Measurements from ENCODE around the gene SLC6A4.
"Not testable (repeated sequence)": the region's sequence is repeated elsewhere in the genome, so short reads cannot be mapped to it uniquely, and the experiment has no call there.

SLC6A4 gene

GRCh38 chr17:30234296-30234695, 1.2 kb downstream of the SLC6A4 start:
- TF ChIP-seq CTCF (IDR thresholded peaks at IDR 0.05; ENCODE audit: low read depth, low read length), result no peak
- DNase-seq (ENCODE audit: extremely low read depth, low read depth), result no peak

- no peak for TF ChIP-seq CTCF (IDR thresholded peaks at IDR 0.05; ENCODE audit: low read depth, low read length)
- no peak for DNase-seq (ENCODE audit: extremely low read depth, low read depth)
Measured at GRCh38 chr17:30232824-30233427, 2.6 kb downstream of the SLC6A4 start.

GRCh38 chr17:30232015-30232823, 3.3 kb downstream of the SLC6A4 start:
- no peak for DNase-seq (ENCODE audit: extremely low read depth, low read depth)
- no peak for TF ChIP-seq CTCF (IDR thresholded peaks at IDR 0.05; ENCODE audit: low read depth, low read length)

- no peak for DNase-seq (ENCODE audit: extremely low read depth, low read depth)
- no peak for TF ChIP-seq CTCF (IDR thresholded peaks at IDR 0.05; ENCODE audit: low read depth, low read length)
Measured at GRCh38 chr17:30230596-30231125, 4.8 kb downstream of the SLC6A4 start.

- not testable (repeated sequence) for DNase-seq (ENCODE audit: extremely low read depth, low read depth)
Measured at GRCh38 chr17:30230009-30230408, 5.5 kb downstream of the SLC6A4 start.

- no peak for TF ChIP-seq CTCF (IDR thresholded peaks at IDR 0.05; ENCODE audit: low read depth, low read length)
- DNase-seq (ENCODE audit: extremely low read depth, low read depth), result no peak
Measured at GRCh38 chr17:30229012-30229411, 6.5 kb downstream of the SLC6A4 start.

- TF ChIP-seq CTCF (IDR thresholded peaks at IDR 0.05; ENCODE audit: low read depth, low read length), result no peak
- DNase-seq (ENCODE audit: extremely low read depth, low read depth), result no peak
Measured at GRCh38 chr17:30228011-30228410, 7.5 kb downstream of the SLC6A4 start.

Data from AG09319 (cell line).